Bronchial epithelial cell (primary cell): ENCODE measurements around the gene C17orf100. TPM values are rescaled to one million over a fixed set of nuclear protein-coding genes. Genes with fewer than 3 reads are reported as not detected.

Experiments
- DNase-seq: peaks from one replicate; pipeline ENCODE4 v3.0.0-alpha.2; 2010; ENCODE audit warnings: low read depth
- FAIRE-seq: peaks from 2 replicates; lab custom pipeline; 2011; peaks lifted over from hg19 to GRCh38; lab: Jason Lieb, UNC
- H3K27me3 ChIP-seq: 2 replicates; pipeline ENCODE4 v1.5.1; 2011; ENCODE audit warnings: low read length; ENCODE audit not compliant: control insufficient read depth, insufficient read depth
- H3K36me3 ChIP-seq: 2 replicates; pipeline ENCODE4 v1.5.1; 2011; ENCODE audit warnings: low read length; ENCODE audit not compliant: control insufficient read depth, insufficient read depth
- H3K4me3 ChIP-seq: 2 replicates; pipeline ENCODE4 v1.5.1; 2011; ENCODE audit warnings: mild to moderate bottlenecking, low read depth, low read length, control low read depth
- CTCF ChIP-seq: IDR thresholded peaks from 2 replicates; pipeline ENCODE4 v1.5.1; 2011; ENCODE audit warnings: mild to moderate bottlenecking, moderate library complexity, low read length, control low read depth, inconsistent platforms; ENCODE audit not compliant: insufficient read depth, severe bottlenecking
- total RNA-seq: library from RNA; depleted of rRNA; stranded (reverse); fragments of >200 nt; gene quantifications from 2 replicates; pipeline ENCODE4 v1.2.1, GENCODE V29; 2014

C17orf100 gene
- total RNA-seq, 1 donor from 2014 or later: 0.53 TPM

- no peak overlapping the region for H3K4me3 ChIP-seq
- DNase-seq (peak; percentile 64), FAIRE-seq (no peak)
- no peaks in the 10 kb centered on the region for H3K27me3 ChIP-seq
- no peak for TF ChIP-seq CTCF
- no peaks in the 10 kb centered on the region for H3K36me3 ChIP-seq
These were observed 19.0 kb downstream of the C17orf100 start for GRCh38 chr17:6670571-6670970.

GRCh38 chr17:6670999-6671398, 19.4 kb downstream of the C17orf100 start:
- FAIRE-seq: no peak
- no peak for DNase-seq
- Histone ChIP-seq H3K4me3 (no peak overlapping the region), H3K36me3 (no peaks in the 10 kb centered on the region), H3K27me3 (no peaks in the 10 kb centered on the region)
- no peak for TF ChIP-seq CTCF

GRCh38 chr17:6671431-6671830, 19.9 kb downstream of the C17orf100 start:
- no peaks in the 10 kb centered on the region for H3K27me3 ChIP-seq
- DNase-seq (peak; percentile 50), FAIRE-seq (peak; percentile 7)
- no peaks in the 10 kb centered on the region for H3K36me3 ChIP-seq
- no peak for TF ChIP-seq CTCF
- no peak overlapping the region for H3K4me3 ChIP-seq

- H3K36me3 ChIP-seq: no peaks in the 10 kb centered on the region
- DNase-seq (no peak), FAIRE-seq (no peak)
- no peaks in the 10 kb centered on the region for H3K27me3 ChIP-seq
- no peak for TF ChIP-seq CTCF
- H3K4me3 ChIP-seq: no peak overlapping the region
These were observed 23.0 kb downstream of the C17orf100 start for GRCh38 chr17:6674586-6674985.

GRCh38 chr17:6675201-6675825, 23.8 kb downstream of the C17orf100 start:
- peak; percentile 47 for DNase-seq
- no peaks in the 10 kb centered on the region for H3K36me3 ChIP-seq
- FAIRE-seq: peak; percentile 91
- no peak for TF ChIP-seq CTCF
- no peak overlapping the region for H3K4me3 ChIP-seq
- H3K27me3 ChIP-seq: no peaks in the 10 kb centered on the region

GRCh38 chr17:6676802-6677157, 25.2 kb downstream of the C17orf100 start:
- no peak overlapping the region for H3K4me3 ChIP-seq
- H3K36me3 ChIP-seq: no peaks in the 10 kb centered on the region
- H3K27me3 ChIP-seq: no peaks in the 10 kb centered on the region
- DNase-seq: no peak
- no peak for FAIRE-seq
- no peak for TF ChIP-seq CTCF
